NCI-H226 (cell line): ENCODE results near the gene JAK1.
"Not testable (repeated sequence)": the region's sequence is repeated elsewhere in the genome, so short reads cannot be mapped to it uniquely, and the experiment has no call there.

Experiments
- DNase-seq: peaks from one replicate; pipeline ENCODE4 v3.0.0-alpha.2; 2015

Gene JAK1

DNA sequence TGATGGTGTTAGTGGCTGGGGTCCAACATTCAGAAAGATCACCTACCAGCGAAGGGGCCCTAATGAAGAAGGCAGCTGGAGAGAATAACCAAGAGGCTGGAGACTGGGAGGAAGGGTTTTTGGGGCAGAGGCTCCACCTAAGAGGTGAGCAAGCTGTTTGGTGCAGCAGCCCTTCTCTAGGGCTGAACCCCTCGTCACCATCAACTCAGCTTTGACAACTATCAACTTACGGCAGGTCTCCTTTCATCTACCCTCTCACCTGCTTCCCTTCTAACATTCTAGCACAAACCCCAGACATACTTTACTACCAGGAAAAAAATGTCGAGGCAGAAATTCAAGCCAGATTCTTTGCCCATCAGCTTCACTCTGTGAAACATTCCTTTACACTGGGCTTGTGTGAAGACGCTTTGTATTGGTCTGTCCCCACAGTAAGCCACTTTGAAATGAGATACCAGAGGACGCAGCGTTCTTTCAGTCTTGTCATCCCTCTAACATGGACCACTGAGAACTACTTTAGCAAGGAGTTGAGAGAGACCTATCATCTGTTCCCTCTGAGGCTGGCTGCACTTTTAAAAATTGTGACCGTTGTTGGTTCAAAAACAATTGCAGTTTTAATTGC, 136.8 kb downstream of the JAK1 start:
- DNase-seq: no peak

DNA sequence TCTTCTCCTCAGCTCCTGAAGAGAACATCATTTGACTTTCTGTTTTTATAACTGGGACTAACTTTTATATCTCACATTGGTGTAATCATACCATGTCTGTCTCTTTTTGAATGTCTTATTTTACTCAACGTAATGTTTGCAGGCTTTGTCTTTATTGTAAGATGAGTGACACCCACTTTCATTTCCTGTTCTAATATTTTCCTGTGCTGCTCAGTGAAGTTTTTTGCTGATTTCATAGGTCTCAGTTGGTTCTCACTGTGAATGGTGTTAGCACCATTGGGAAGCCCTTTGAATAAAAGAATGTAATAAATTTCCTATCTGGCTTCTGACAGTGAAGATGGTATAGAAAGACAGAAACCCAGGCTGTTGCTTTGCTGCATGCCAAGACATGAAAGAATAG, 137.5 kb downstream of the JAK1 start:
- no peak for DNase-seq

DNA sequence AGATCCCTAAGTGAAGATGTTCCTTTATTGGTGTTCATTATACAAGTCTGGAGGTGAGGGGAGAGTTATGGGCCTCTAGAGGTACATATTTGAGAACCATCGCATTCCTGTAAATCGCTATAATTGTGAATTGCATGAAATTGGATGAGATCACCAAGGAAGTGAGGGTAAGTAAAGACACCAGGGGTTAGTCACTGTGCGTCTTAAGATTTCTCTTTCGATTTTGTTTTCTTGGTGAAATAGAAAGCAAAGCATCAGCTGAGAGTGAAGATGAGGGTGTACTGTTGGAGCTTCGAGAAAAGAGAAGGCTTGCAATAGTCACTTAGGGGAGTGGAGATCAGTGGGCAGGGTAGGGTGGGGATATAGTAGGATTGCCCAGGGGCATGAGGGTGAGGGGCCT, 139.4 kb downstream of the JAK1 start:
- DNase-seq: no peak

DNA sequence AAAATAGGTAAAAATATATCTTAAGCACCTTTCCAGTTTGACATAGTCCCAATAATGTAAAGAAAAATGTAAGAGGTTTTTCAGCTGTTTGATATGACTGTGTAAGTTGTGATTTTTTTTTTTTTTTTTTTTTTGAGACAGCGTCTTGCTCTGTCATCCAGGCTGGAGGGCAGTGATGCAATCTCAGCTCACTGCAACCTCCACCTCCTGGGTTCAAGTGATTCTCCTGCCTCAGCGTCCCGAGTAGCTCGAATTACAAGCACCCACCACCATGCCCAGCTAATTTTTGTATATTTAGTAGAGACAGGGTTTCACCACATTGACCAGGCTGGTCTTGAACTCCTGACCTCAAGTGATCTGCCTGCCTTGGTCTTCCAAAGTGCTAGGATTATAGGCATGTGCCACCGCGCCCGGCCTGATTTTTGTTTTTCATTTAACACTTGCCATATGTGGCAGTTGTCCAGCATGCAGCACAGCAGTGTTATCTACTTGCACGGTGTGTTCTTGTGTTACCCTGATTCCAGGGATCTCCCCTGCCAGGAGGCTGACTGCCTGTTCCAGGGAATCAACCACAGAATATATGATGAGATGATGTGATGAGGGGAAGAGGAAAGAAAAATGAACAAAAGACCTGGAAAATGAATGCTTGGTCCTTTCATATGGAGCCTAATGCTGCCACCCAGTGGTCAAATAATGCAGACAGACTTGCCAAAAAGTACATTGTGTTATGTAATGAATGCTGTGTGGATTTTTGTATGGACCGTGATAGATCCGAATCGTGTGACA, 142.5 kb downstream of the JAK1 start:
- peak; percentile 38 for DNase-seq

DNA sequence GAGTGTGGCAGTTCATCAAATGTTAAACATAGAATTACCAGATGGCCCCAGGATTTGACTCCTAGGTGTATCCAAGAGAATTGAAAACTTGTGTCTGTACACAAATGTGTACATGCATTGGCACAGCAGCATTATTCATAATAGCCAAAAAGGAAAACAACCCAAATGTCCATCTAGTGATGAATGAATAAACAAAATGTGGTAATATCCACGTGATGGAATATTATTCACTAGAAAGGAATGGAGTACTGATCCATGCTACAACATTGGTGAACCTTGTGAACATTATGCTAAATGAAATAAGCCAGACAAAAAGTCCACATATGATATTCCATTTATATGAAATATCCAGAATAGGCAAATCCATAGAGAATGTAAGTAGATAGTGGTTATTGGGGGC, 143.7 kb downstream of the JAK1 start:
- no peak for DNase-seq

DNA sequence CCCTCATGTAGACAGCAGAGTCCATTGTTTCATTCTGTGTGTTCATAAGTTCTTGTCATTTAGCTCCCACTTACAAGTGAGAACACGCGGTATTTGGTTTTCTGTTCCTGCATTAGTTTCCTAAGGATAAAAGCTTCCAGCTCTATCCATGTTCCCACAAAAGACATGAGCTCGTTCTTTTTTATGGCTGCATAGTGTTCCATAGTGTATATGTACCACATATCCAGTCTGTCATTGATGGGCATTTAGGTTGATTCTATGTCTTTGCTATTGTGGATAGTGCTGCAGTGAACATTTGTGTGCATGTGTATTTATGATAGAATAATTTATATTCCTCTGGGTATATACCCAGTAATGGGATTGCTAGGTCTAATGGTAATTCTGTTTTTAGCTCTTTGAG, 145.8 kb downstream of the JAK1 start:
- DNase-seq: not testable (repeated sequence)

DNA sequence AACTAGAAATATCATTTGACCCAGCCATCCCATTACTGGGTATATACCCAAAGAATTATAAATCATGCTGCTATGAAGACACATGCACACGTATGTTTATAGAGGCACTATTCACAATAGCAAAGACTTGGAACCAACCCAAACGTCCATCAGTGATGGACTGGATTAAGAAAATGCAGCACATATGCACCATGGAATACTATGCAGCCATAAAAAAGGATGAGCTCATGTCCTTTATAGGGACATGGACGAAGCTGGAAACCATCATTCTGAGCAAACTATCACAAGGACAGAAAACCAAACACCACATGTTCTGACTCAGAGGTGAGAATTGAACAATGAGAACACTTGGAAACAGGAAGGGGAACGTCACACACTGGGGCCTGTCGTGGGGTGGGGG, 149.0 kb downstream of the JAK1 start:
- not testable (repeated sequence) for DNase-seq

DNA sequence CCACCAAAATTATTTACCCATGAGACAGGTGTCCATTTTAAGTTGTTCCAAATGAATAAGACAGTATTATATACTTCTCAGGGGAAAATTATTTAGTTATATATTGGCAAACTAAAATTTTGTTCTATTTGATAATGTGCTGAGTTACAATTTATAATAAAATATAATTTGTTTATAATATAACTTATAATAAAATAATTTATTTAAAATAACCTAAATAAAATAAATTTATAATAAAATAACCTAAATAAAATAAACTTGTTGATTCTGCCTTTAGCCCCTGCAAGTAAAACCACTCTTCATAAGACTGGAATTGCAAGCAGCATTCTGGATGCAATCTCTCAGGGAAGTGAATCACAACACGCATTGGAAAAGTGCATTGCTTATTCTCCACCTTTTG, 151.9 kb downstream of the JAK1 start:
- no peak for DNase-seq

DNA sequence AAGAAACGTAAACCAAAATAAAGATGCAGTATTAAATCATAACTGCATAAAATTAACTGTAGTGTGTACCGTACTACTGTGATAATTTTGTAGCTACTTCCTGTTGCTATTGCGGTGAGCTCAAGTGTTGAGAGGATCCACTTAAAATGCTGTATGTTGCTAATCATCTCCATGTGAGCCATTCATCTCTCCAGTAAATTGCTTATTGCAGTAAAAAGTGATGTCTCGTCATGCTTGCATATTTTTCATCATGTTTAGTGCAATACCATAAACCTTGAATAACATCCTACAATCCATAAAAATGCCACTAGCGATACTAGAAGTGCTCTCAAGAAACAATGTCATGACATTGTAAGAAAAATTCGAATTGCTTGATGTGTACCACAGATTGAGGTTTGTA, 155.2 kb downstream of the JAK1 start:
- no peak for DNase-seq

DNA sequence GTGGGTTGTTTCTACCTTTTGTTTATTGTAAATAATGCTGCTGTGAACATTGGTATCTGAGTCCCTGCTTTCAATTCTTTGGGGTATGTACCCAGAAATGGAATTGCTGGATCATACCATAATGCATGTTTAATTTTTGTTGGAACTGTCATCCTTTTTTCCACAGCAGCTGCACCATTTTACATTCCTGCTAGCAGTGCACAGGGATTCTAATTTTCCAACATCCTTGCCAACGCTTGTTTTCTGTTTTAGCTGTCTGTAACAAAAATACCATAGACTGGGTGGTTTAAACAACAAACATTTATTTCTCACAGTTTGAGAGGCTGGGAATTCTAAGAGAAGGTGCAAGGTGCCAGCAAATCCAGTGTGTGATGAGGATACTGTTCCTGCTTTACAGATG, 156.3 kb downstream of the JAK1 start:
- no peak for DNase-seq

DNA sequence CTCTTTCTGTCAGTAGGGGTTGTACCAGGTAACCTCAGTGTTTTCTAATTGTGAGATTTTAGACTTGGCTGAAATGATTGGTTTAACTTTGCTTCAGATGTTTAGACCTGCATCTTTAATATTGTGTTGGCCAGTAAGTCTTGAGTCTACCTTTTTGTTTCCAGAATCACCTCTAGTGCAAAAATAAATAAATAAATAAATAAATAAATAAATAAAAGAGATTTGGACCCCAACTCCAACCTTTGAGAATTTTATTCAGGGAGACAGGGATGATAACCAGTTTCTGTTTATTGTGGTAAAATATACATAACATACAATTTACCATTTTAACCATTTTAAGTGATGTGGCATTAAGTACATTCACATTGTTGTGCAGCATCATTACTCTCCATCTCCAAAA, 157.0 kb downstream of the JAK1 start:
- no peak for DNase-seq

DNA sequence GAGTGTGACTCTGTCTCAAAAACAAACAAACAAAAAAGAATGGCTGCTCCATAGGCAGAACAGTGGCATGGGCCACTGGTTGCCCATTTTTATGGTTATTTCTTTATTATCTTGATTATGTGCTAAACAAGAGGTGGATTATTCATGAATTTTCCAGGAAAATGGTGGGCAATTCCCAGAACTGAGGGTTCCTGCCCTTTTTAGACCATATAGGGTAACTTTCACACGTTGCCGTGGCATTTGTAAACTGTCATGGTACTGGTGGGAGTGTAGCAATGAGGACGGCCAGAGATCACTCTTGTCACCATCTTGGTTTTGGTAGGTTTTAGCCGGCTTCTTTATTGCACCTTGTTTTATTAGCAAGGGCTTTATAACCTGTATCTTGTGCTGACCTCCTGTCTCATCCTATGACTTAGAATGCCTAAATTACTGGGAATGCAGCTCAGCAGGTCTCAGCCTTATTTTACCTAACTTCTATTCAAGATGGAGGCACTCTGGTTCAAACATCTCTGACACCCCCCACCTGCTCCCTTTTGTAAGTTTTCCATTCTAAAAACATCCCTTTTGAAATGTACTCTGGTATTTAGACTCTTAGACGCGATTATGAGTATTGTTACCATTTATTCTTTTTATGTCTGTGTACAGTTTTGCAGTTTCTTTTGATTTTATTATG, 164.4 kb downstream of the JAK1 start:
- DNase-seq: no peak

DNA sequence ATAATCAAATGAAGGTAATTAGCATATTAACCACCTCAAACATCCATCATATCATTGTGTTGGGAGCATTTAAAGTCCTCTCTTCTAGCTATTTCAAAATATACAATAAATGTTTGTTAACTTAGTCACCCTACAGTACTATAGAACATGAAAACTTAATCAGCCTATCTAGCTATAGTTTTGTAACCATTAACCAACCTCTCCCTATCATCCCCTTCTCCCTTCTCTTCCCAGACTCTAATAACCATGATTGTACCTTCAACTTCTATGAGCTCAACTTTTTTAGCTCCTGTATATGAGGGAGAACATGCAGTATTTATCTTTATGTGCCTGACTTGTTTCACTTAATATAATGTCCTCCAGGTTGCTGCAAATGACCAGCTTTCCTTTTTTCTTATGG, 167.5 kb downstream of the JAK1 start:
- no peak for DNase-seq

DNA sequence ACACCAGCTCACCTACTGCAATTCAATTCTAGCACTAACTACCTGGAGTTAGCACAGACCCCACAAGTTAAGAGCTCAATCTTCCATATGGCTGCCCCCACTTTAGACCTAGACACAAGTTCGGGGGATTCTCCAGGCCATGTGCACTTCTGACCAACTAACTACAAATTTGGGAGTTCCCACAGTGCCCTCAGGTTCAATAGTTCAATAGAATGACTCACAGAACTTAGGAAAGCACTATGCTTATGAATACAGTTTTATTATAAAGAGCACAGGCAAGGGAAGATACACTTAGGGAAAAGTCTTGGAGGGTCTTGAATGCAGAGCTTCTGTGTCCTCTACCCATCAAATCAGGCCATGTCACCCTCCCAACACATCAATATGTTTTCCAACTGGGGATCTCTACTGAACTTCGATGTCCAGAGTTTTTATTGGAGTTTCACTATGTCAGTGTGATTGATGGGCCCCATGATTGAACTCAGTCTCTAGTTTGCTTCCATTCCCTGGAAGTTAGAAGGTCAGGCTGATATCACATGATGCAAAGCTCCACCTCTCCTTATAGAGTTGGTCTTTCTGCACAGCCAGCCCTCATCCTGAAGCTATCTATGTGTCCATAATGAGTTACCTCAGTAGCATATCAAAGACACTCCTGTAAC, 175.4 kb downstream of the JAK1 start:
- DNase-seq: no peak
